K562 (cell line): ENCODE data around the gene BPTF. TPM values are rescaled to one million over a fixed set of nuclear protein-coding genes. Genes with fewer than 3 reads are reported as not detected.
A peak's percentile ranks its signal among the peaks of the same experiment; 100 is the strongest.

Experiments
- ASH1L ChIP-seq: fragments of 450-650 bp; IDR thresholded peaks from 2 replicates; pipeline ENCODE4 v1.6.1; 2018; ENCODE audit warnings: borderline replicate concordance, mild to moderate bottlenecking, low read depth; ENCODE audit not compliant: partially characterized antibody
- BCOR ChIP-seq: fragments of 450-650 bp; IDR thresholded peaks from 2 replicates; pipeline ENCODE4 v1.6.1; 2016
- COPS2 ChIP-seq: fragments of 450-650 bp; conservative IDR thresholded peaks from 2 replicates; pipeline ENCODE4 v1.6.1; 2016; ENCODE audit warnings: mild to moderate bottlenecking, moderate library complexity
- CREM ChIP-seq: IDR thresholded peaks from 2 replicates; pipeline ENCODE4 v1.6.1; 2014; ENCODE audit warnings: antibody characterized with exemption, low read depth
- CXXC5 ChIP-seq: fragments of 250-450 bp; sonication (Bioruptor Pico); IDR thresholded peaks from 2 replicates; pipeline ENCODE4 v1.8.0; 2022; ENCODE audit warnings: inconsistent platforms, mild to moderate bottlenecking, moderate library complexity
- EGR1 ChIP-seq: fragments of 450-650 bp; conservative IDR thresholded peaks from 2 replicates; pipeline ENCODE4 v1.6.1; 2017; ENCODE audit warnings: mild to moderate bottlenecking
- EZH2 ChIP-seq: IDR thresholded peaks from 2 replicates; pipeline ENCODE4 v1.6.1; 2012; ENCODE audit warnings: low read depth, mild to moderate bottlenecking, inconsistent platforms, low read length, borderline replicate concordance
- FOXK2 ChIP-seq, 2 experiments: fragments of 450-650 bp; IDR thresholded peaks in 1 of 2; conservative IDR thresholded peaks in 1 of 2; 2 replicates each; pipeline ENCODE4 v1.6.1; 2016; ENCODE audit warnings: low read depth in 2 of 2, mild to moderate bottlenecking in 1 of 2
- POLR3G ChIP-seq: IDR thresholded peaks from 2 replicates; pipeline ENCODE4 v1.6.1; 2011; ENCODE audit not compliant: insufficient read length, insufficient replicate concordance; ENCODE audit errors: extremely low read depth
- RBM22 ChIP-seq: fragments of 200-400 bp; formaldehyde crosslinking; IDR thresholded peaks from 2 replicates; pipeline ENCODE4 v1.6.1; 2018; ENCODE audit warnings: low read length, low read depth; ENCODE audit not compliant: poor library complexity, severe bottlenecking
- RBM34 ChIP-seq: fragments of 200-400 bp; formaldehyde crosslinking; IDR thresholded peaks from 2 replicates; pipeline ENCODE4 v1.6.1; 2018; ENCODE audit warnings: low read length, borderline replicate concordance; ENCODE audit not compliant: insufficient read depth
- RCOR1 ChIP-seq, 2 experiments: IDR thresholded peaks; 2 replicates each; pipeline ENCODE4 v1.6.1; 2012; ENCODE audit warnings: low read depth in 2 of 2, low read length in 2 of 2, borderline replicate concordance in 1 of 2, improper control_type of control experiment in 1 of 2
- SMC3 ChIP-seq: conservative IDR thresholded peaks from 2 replicates; pipeline ENCODE4 v1.6.1; 2011; ENCODE audit warnings: low read depth, low read length, improper control_type of control experiment; ENCODE audit not compliant: insufficient read depth
- SRSF7 ChIP-seq: fragments of 200-400 bp; formaldehyde crosslinking; optimal IDR thresholded peaks from 2 replicates; pipeline ENCODE3; 2017; ENCODE audit warnings: mild to moderate bottlenecking, low read depth, low read length
- TSC22D4 ChIP-seq: fragments of 450-650 bp; IDR thresholded peaks from 2 replicates; pipeline ENCODE4 v1.6.1; 2016; ENCODE audit warnings: missing genetic modification characterization, missing biosample characterization, control low read depth
- YY1 ChIP-seq, 3 experiments: IDR thresholded peaks; 2 replicates each; pipeline ENCODE4 v1.6.1; 2011; ENCODE audit warnings: low read length in 2 of 3, mild to moderate bottlenecking in 2 of 3, moderate library complexity in 2 of 3, borderline replicate concordance in 1 of 3, control low read depth in 1 of 3, low read depth in 1 of 3; ENCODE audit not compliant: insufficient read depth in 3 of 3, insufficient replicate concordance in 2 of 3, control insufficient read depth in 1 of 3, insufficient read length in 1 of 3; ENCODE audit errors: extremely low read depth in 1 of 3
- ZFP36 ChIP-seq: fragments of 150-350 bp; IDR thresholded peaks from 2 replicates; pipeline ENCODE4 v1.6.1; 2018; ENCODE audit warnings: low read length, low read depth; ENCODE audit not compliant: partially characterized antibody
- ZKSCAN1 ChIP-seq: fragments of 150-350 bp; IDR thresholded peaks from 2 replicates; pipeline ENCODE4 v1.6.1; 2016; ENCODE audit warnings: low read depth, low read length
- ZNF436 ChIP-seq: fragments of 250-450, 450-650 bp; sonication (Bioruptor Pico); formaldehyde crosslinking; IDR thresholded peaks from 2 replicates; pipeline ENCODE4 v1.7.0; 2020; ENCODE audit warnings: mild to moderate bottlenecking
- ZNF699 ChIP-seq: fragments of 250-450 bp; sonication (Bioruptor Pico); IDR thresholded peaks from 2 replicates; pipeline ENCODE4 v1.8.0; 2021; ENCODE audit warnings: mild to moderate bottlenecking, moderate library complexity; ENCODE audit not compliant: insufficient replicate concordance
- ZNF780A ChIP-seq: fragments of 250-450 bp; sonication (Bioruptor Pico); IDR thresholded peaks from 2 replicates; pipeline ENCODE4 v1.5.0; 2021; ENCODE audit warnings: mild to moderate bottlenecking
- ZSCAN32 ChIP-seq: fragments of 450-650 bp; formaldehyde crosslinking; IDR thresholded peaks from 2 replicates; pipeline ENCODE4 v1.4.0; 2020; ENCODE audit warnings: mild to moderate bottlenecking, moderate library complexity
- polyA plus RNA-seq, 8 experiments: library from polyadenylated mRNA; depleted of rRNA in 4 of 8; stranded (reverse) in 5 of 8; unstranded in 3 of 8; fragments of >200 nt; fragmentation: Nextera tagmentation in 2 of 8; fragmentation: Illumina TruSeq in 1 of 8; extraction: Ambion mirVana in 2 of 8; extraction: Trizol in 1 of 8; gene quantifications; 2 replicates each; pipeline versions ENCODE4 v1.2.1 to v1.2.3, GENCODE V29; 2011 to 2014; ENCODE audit warnings: inconsistent platforms in 1 of 8, missing spikeins in 1 of 8
- total RNA-seq, 7 experiments: library from RNA; depleted of rRNA in 6 of 7; stranded (reverse); fragments of >200 nt in 6 of 7; fragmentation: Illumina TruSeq in 2 of 7; extraction: Trizol in 2 of 7; gene quantifications; 2 replicates each; pipeline versions ENCODE4 v1.2.1 to v1.2.3, GENCODE V29; 2011 to 2021; ENCODE audit warnings: low replicate concordance in 1 of 7
- TF ChIP-seq, protein P1 (sequence below), 2 experiments: fragments of 250-450 bp in 1 of 2; fragments of 450-650 bp in 1 of 2; sonication (Bioruptor Pico) in 1 of 2; IDR thresholded peaks; 2 replicates each; pipeline versions ENCODE4 v1.6.1 to v1.8.0; 2016 to 2021; ENCODE audit warnings: mild to moderate bottlenecking in 2 of 2, moderate library complexity in 2 of 2, missing compliant biosample characterization in 1 of 2, missing genetic modification characterization in 1 of 2
- TF ChIP-seq, protein P2 (sequence below): fragments of 450-650 bp; IDR thresholded peaks from 2 replicates; pipeline ENCODE4 v1.6.1; 2016
- TF ChIP-seq, protein P3 (sequence below): fragments of 150-350 bp; conservative IDR thresholded peaks from 2 replicates; pipeline ENCODE4 v1.6.1; 2014; ENCODE audit warnings: low read length

BPTF gene
- total and polyA plus RNA-seq, 9 of the 15 experiments (the other 6 are each of a cell fraction or from before 2014, with no cell fraction given): 12.5 to 52.1 (median 26.9) TPM

DNA sequence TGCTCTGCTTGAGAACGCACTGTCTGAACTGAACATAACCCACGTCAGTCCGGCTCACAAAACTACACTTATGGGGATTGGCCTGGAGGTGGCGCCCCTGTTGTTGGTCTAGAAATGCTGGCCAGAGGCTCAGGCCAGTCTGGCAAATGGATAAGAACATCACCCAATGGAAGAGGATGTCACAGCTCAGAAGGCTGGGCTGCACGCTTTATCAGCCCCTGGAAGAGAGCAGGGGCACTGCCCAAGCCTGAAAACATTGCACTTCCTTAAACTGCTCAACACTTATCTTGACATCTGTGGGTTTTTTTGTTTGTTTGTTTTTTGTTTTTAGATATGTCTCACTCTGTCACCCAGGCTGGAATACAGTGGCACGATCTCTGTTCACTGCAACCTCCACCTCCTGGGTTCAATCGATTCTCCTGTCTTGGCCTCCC is 24.8 kb upstream of the BPTF start (continued):
- TF ChIP-seq, protein P1, sequence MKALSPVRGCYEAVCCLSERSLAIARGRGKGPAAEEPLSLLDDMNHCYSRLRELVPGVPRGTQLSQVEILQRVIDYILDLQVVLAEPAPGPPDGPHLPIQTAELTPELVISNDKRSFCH (CRISPR knock-in tag; IDR thresholded peaks at IDR 0.05): no peak
- TF ChIP-seq, protein P1 (tag; IDR thresholded peaks at IDR 0.05): no peak
- no peak for TF ChIP-seq ZKSCAN1
- TF ChIP-seq RBM22: no peak
- no peak for TF ChIP-seq YY1 (IDR thresholded peaks at IDR 0.05; ENCODE audit: borderline replicate concordance in 1 of 3, control insufficient read depth in 1 of 3, extremely low read depth in 1 of 3, insufficient read depth in 3 of 3, insufficient read length in 1 of 3, insufficient replicate concordance in 2 of 3, low read depth in 1 of 3, low read length in 2 of 3)
- peak in 1 of 2 experiments; percentile 45; a peak in 1 of 4 replicates for TF ChIP-seq RCOR1 (IDR thresholded peaks at IDR 0.05; ENCODE audit: borderline replicate concordance in 1 of 2, low read depth in 2 of 2, low read length in 2 of 2)
- TF ChIP-seq TSC22D4 (tag): no peak
- no peak for TF ChIP-seq ZFP36
- no peak for TF ChIP-seq RBM34
- no peak for TF ChIP-seq SRSF7
- no peak for TF ChIP-seq ASH1L
- TF ChIP-seq FOXK2 (conservative IDR thresholded peaks at IDR 0.05 in 1 of 2, IDR thresholded peaks at IDR 0.05 in 1 of 2; ENCODE audit: low read depth in 2 of 2): no peak
- TF ChIP-seq BCOR: 0 out of 2 replicates have a peak, but pooled peaks have one; percentile 32
- no peak for TF ChIP-seq ZSCAN32 (CRISPR knock-in tag)
- TF ChIP-seq COPS2: no peak
- TF ChIP-seq POLR3G: no peak
- TF ChIP-seq, protein P2, sequence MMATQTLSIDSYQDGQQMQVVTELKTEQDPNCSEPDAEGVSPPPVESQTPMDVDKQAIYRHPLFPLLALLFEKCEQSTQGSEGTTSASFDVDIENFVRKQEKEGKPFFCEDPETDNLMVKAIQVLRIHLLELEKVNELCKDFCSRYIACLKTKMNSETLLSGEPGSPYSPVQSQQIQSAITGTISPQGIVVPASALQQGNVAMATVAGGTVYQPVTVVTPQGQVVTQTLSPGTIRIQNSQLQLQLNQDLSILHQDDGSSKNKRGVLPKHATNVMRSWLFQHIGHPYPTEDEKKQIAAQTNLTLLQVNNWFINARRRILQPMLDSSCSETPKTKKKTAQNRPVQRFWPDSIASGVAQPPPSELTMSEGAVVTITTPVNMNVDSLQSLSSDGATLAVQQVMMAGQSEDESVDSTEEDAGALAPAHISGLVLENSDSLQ: peak; percentile 65
- 0 out of 2 replicates have a peak, but pooled peaks have one; percentile 15 for TF ChIP-seq CXXC5 (CRISPR knock-in tag)
- TF ChIP-seq, protein P3, sequence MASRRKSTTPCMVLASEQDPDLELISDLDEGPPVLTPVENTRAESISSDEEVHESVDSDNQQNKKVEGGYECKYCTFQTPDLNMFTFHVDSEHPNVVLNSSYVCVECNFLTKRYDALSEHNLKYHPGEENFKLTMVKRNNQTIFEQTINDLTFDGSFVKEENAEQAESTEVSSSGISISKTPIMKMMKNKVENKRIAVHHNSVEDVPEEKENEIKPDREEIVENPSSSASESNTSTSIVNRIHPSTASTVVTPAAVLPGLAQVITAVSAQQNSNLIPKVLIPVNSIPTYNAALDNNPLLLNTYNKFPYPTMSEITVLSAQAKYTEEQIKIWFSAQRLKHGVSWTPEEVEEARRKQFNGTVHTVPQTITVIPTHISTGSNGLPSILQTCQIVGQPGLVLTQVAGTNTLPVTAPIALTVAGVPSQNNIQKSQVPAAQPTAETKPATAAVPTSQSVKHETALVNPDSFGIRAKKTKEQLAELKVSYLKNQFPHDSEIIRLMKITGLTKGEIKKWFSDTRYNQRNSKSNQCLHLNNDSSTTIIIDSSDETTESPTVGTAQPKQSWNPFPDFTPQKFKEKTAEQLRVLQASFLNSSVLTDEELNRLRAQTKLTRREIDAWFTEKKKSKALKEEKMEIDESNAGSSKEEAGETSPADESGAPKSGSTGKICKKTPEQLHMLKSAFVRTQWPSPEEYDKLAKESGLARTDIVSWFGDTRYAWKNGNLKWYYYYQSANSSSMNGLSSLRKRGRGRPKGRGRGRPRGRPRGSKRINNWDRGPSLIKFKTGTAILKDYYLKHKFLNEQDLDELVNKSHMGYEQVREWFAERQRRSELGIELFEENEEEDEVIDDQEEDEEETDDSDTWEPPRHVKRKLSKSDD: no peak
- TF ChIP-seq EGR1: no peak
- TF ChIP-seq SMC3: 0 out of 2 replicates have a peak, but pooled peaks have one; percentile 38
- peak; percentile 68 for TF ChIP-seq CREM
- TF ChIP-seq EZH2: no peak
- no peak for TF ChIP-seq ZNF780A (CRISPR knock-in tag)
- no peak for TF ChIP-seq ZNF699 (CRISPR knock-in tag)
- TF ChIP-seq ZNF436 (CRISPR knock-in tag): no peak
